OCI-LY7 (cell line): ENCODE data around the gene SPSB1. TPM values are rescaled to one million over a fixed set of nuclear protein-coding genes. Genes with fewer than 3 reads are reported as not detected.

Experiments
- BruUV-seq: library from RNA; stranded (reverse); fragments of 400-500 nt; replicated peaks from 2 replicates; lab custom pipeline; 2021; lab: Mats Ljungman, UMichigan
- CTCF ChIA-PET: fragments of 300-600 bp; sonication (Branson Sonifier 250); formaldehyde crosslinking; loops from one replicate; lab custom pipeline; 2022; ENCODE audit warnings: antibody characterized with exemption; ENCODE audit not compliant: unreplicated experiment; lab: Charles Lee
- POLR2A ChIA-PET: fragments of 300-600 bp; sonication (Branson Sonifier 250); formaldehyde crosslinking; loops from one replicate; lab custom pipeline; 2022; ENCODE audit warnings: antibody characterized with exemption; lab: Charles Lee
- DNase-seq: peaks from one replicate; pipeline ENCODE4 v3.0.0-alpha.2; 2015; ENCODE audit warnings: low spot score
- H2AFZ ChIP-seq: fragments of 200-600 bp; sonication (generic), shearing (Covaris generic); 2 replicates; pipeline ENCODE4 v1.6.1; 2014; ENCODE audit warnings: mild to moderate bottlenecking, antibody characterized with exemption, low read length, moderate library complexity
- H3K27ac ChIP-seq: fragments of 200-600 bp; sonication (generic); 2 replicates; pipeline ENCODE4 v1.5.1; 2014; ENCODE audit warnings: mixed run types, low read depth, mild to moderate bottlenecking, moderate library complexity, low read length, inconsistent platforms; ENCODE audit not compliant: poor library complexity, severe bottlenecking
- H3K36me3 ChIP-seq: fragments of 200-600 bp; sonication (generic); 2 replicates; pipeline ENCODE4 v1.6.1; 2014; ENCODE audit warnings: mild to moderate bottlenecking, antibody characterized with exemption, low read length, moderate library complexity, mixed read lengths; ENCODE audit not compliant: insufficient read depth
- H3K4me1 ChIP-seq: fragments of 200-600 bp; sonication (generic); 2 replicates; pipeline ENCODE4 v1.5.1; 2014; ENCODE audit warnings: mild to moderate bottlenecking, low read length; ENCODE audit not compliant: insufficient read depth, poor library complexity, severe bottlenecking
- H3K4me2 ChIP-seq: fragments of 200-600 bp; sonication (generic); 2 replicates; pipeline ENCODE4 v1.6.1; 2014; ENCODE audit warnings: mild to moderate bottlenecking, low read length
- H3K4me3 ChIP-seq: fragments of 200-600 bp; sonication (generic); 2 replicates; pipeline ENCODE4 v1.5.1; 2014; ENCODE audit warnings: mild to moderate bottlenecking, low read depth, low read length; ENCODE audit not compliant: poor library complexity, severe bottlenecking
- H3K79me2 ChIP-seq: fragments of 200-600 bp; sonication (generic); 2 replicates; pipeline ENCODE4 v1.6.1; 2016; ENCODE audit warnings: low read depth, mild to moderate bottlenecking, low read length, moderate library complexity, mixed read lengths; ENCODE audit not compliant: insufficient read depth
- H3K9me2 ChIP-seq: fragments of 200-600 bp; sonication (generic); 2 replicates; pipeline ENCODE4 v1.6.1; 2016; ENCODE audit warnings: mild to moderate bottlenecking, low read length, mixed read lengths; ENCODE audit not compliant: insufficient read depth
- H3K9me3 ChIP-seq: fragments of 200-600 bp; sonication (generic); 2 replicates; pipeline ENCODE4 v1.6.1; 2014; ENCODE audit warnings: mild to moderate bottlenecking, mixed run types, low read length, mixed read lengths
- H4K20me1 ChIP-seq: fragments of 200-600 bp; sonication (generic); 2 replicates; pipeline ENCODE4 v1.6.1; 2014; ENCODE audit warnings: mild to moderate bottlenecking, antibody characterized with exemption, low read length, moderate library complexity, mixed read lengths; ENCODE audit not compliant: insufficient read depth
- CTCF ChIP-seq: fragments of 200-600 bp; sonication (generic); conservative IDR thresholded peaks from 2 replicates; pipeline ENCODE4 v1.5.1; 2014; ENCODE audit warnings: mild to moderate bottlenecking, antibody characterized with exemption, low read length, moderate library complexity, mixed read lengths
- EZH2phosphoT487 ChIP-seq: fragments of 200-600 bp; sonication (generic); IDR thresholded peaks from 2 replicates; pipeline ENCODE4 v1.6.1; 2018; ENCODE audit warnings: low read depth, borderline replicate concordance, mild to moderate bottlenecking, mixed run types, antibody characterized with exemption, low read length, moderate library complexity, mixed read lengths
- intact Hi-C: fragments of 100-400 bp; cut with micrococcal nuclease; formaldehyde crosslinking; loops from one replicate; pipeline ENCODE4 v1.10.0; 2022; ENCODE audit not compliant: unreplicated experiment
- total RNA-seq, 2 experiments: library from RNA; depleted of rRNA in 1 of 2; stranded (reverse); fragments of >200 nt in 1 of 2; shearing (Covaris generic) in 1 of 2; gene quantifications; 2 replicates each; pipeline ENCODE4 v1.2.3, GENCODE V29; 2014 to 2022

Gene SPSB1
- total RNA-seq, 2 experiments from 2014 or later, result 1.2 to 14.0 TPM

DNA sequence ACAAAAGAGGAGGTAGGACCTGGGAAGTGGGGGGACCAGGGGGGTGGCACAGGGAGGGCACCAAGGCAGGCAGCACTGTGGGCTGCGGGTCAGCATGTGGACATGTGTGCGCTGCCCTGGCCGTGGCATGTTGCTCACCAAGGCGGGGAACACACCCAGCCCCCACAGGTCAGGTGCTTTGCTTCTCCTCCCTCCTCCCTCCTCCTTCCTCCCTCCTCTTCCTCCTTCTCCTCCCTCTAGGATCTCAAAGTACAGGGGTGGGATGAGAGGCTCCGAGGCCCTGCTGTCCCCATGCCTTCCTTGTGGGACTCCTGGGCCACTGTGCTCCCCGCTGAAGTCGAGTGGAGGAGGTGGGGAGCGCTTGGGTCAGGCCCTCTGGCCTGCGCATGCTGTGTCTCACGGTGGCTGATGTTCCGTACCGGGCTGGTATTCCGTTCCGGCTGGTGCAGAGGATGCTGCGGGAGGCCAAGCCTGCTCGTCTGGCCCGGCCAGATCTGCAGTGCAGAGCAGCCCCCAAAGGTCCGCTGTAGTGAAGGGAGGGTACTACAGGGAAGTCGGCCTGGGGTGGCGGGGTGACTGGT lies 26.6 kb downstream of the SPSB1 start:
- intact Hi-C loops, result no loop called here
- Histone ChIP-seq H3K4me3 (no peak overlapping the region), H3K4me2 (peak overlapping the region; percentile 47), H3K4me1 (peaks cover 50% of the 10 kb centered on the region), H3K9me3 (no peaks in the 10 kb centered on the region), H4K20me1 (no peaks in the 10 kb centered on the region; the same call in 1 of the 2 replicates), H3K27ac (no peak overlapping the region), H3K9me2 (no peaks in the 10 kb centered on the region), H3K79me2 (no peaks in the 10 kb centered on the region), H3K36me3 (no peaks in the 10 kb centered on the region), H2AFZ (no peak overlapping the region)
- no peak for DNase-seq
- no peak for TF ChIP-seq EZH2phosphoT487
- no peak for TF ChIP-seq CTCF
- no TSS peak for BruUV-seq
- CTCF ChIA-PET, result no interaction called here
- POLR2A ChIA-PET, result interaction anchor here (0.6 kb wide), 2 partner anchors 11 to 28 kb away, joined by 3 read pairs; no protein-coding TSS in a partner anchor

- Histone ChIP-seq H3K4me1 (peaks cover 50% of the 10 kb centered on the region), H4K20me1 (no peaks in the 10 kb centered on the region; the same call in 1 of the 2 replicates), H3K9me2 (no peaks in the 10 kb centered on the region), H3K9me3 (no peaks in the 10 kb centered on the region), H2AFZ (no peak overlapping the region), H3K27ac (no peak overlapping the region), H3K4me2 (peak overlapping the region; percentile 47), H3K36me3 (no peaks in the 10 kb centered on the region), H3K79me2 (no peaks in the 10 kb centered on the region), H3K4me3 (no peak overlapping the region)
- peak; percentile 17 for DNase-seq
- POLR2A ChIA-PET, result interaction anchor here (0.6 kb wide), 2 partner anchors 10 to 29 kb away, joined by 3 read pairs; no protein-coding TSS in a partner anchor
- BruUV-seq, result no TSS peak
- CTCF ChIA-PET, result no interaction called here
- TF ChIP-seq EZH2phosphoT487 (no peak), CTCF (no peak)
- intact Hi-C loops, result no loop called here
Observed at GRCh38 chr1:9319789-9320519, 27.3 kb downstream of the SPSB1 start.
